Stimulated activated CD4-positive, alpha-beta T cell treated with anti-CD3 and anti-CD28 coated beads, Interleukin-15, amount 100 ng/mL, for 1 hour (primary cell): ENCODE results near the gene COP1.

ENCODE experiments used
- DNase-seq, 2 donors: peaks; one replicate each; pipeline ENCODE4 v3.0.0-alpha.2; 2020; ENCODE audit warnings: low read depth in 1 of 2, low spot score in 1 of 2

Gene COP1

DNA sequence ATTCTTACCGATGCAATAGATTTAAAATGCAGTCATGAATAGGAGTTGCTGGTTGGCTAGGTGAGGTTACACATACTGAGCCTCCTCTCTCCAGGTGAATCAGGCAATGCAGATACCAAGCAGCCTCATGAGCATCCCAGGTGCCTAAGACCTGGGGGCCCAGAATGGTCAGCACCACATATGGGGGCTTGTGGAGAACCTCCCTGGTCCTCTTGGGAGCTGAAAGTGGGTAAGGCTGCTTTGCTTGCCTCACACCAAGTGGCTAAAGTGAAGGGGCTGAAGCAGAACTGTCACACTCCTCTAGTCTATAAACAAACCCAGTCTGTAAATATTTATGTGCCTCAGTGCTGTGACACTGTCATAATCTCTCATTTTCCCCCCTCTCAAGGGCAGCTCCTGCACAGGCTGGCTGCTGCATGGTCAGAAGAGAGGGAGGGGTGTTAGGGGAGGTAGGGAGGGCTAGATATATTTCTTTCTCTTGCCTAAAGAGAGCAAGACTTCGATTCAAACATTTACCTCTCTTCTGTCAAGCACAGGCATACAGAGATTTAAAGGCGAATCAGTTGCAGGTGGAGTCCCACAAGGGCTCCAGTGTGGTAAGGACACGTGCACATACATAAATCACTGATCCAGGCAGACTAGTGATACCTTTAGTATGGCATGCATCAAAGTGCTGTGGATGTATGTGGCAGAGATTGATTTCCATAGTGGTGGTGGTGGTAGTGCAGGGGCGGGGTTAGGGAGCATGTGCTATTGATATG is 305.8 kb downstream of the COP1 start:
- DNase-seq, result no peak

DNA sequence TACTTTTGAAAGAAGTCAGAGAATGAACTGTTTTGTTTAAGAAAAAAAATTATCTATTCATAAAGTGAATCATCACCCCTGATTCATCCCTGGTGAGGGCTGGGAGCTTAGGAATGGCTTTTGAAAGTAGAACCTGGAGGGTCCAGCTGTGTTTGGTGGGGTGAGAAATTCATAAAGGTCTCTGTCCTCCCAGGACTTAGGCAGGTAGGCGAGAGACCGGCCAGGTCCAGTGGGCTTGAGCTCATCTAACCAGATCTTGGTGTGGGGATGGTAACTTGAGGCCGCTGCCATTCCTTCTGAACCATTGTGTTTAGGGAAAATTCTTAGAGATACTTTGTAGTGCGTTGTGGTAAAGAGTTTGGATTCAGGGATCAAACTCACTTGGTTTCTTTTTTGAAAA is 306.9 kb downstream of the COP1 start:
- DNase-seq, result no peak

DNA sequence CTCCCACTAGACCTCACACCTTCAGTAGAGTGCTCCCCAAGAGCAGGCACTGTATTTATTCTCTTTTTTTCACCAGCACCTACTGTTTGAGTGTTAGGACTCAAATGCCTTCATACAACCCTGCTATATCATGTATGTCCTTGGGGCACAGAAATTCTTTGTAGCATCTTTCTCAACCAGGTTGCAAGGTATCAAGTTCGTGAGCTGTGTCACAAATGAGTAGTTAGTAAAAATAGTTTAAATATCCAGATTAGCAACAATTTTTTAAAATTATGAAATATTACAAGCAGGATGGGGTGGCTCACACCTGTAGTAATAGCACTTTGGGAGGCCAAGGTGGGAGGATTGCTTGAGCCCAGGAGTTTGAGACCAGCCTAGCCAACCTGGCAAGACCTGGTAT is 311.1 kb downstream of the COP1 start:
- DNase-seq, result no peak
